Parathyroid adenoma (tissue), 2 donors: ENCODE data around the gene GTF2A2.

ENCODE experiments used
- H2AFZ ChIP-seq: fragments of 300-600 bp; sonication (generic); one replicate; pipeline ENCODE4 v1.7.0; 2017; ENCODE audit warnings: antibody characterized with exemption, mild to moderate bottlenecking
- H3K27ac ChIP-seq: fragments of 300-600 bp; sonication (generic); one replicate; pipeline ENCODE4 v1.7.0; 2017
- H3K27me3 ChIP-seq: fragments of 300-600 bp; sonication (generic); one replicate; pipeline ENCODE4 v1.7.0; 2017; ENCODE audit warnings: low read length; ENCODE audit not compliant: control insufficient read depth, insufficient read depth
- H3K36me3 ChIP-seq: fragments of 300-600 bp; sonication (generic); one replicate; pipeline ENCODE4 v1.7.0; 2017; ENCODE audit warnings: low read length; ENCODE audit not compliant: control insufficient read depth, insufficient read depth
- H3K4me1 ChIP-seq: fragments of 300-600 bp; sonication (generic); one replicate; pipeline ENCODE4 v1.7.0; 2017; ENCODE audit warnings: control low read depth
- H3K4me2 ChIP-seq: fragments of 300-600 bp; sonication (generic); one replicate; pipeline ENCODE4 v1.7.0; 2017; ENCODE audit warnings: low read length
- H3K4me3 ChIP-seq: fragments of 300-600 bp; sonication (generic); one replicate; pipeline ENCODE4 v1.7.0; 2017; ENCODE audit warnings: low read depth, low read length
- H3K79me2 ChIP-seq: fragments of 300-600 bp; sonication (generic); one replicate; pipeline ENCODE4 v1.7.0; 2017; ENCODE audit warnings: control low read depth
- H3K9ac ChIP-seq: fragments of 300-600 bp; sonication (generic); one replicate; pipeline ENCODE4 v1.7.0; 2017; ENCODE audit warnings: mild to moderate bottlenecking
- H3K9me3 ChIP-seq: fragments of 300-600 bp; sonication (generic); one replicate; pipeline ENCODE4 v1.7.0; 2017; ENCODE audit warnings: low read length; ENCODE audit not compliant: control insufficient read depth
- TF ChIP-seq, protein P1 (sequence below): fragments of 300-600 bp; sonication (generic); IDR thresholded peaks from one replicate; pipeline ENCODE4 v1.7.0; 2017; ENCODE audit warnings: antibody characterized with exemption, mild to moderate bottlenecking
- donor health status: primary hyperparathyroidism.

Gene GTF2A2

DNA sequence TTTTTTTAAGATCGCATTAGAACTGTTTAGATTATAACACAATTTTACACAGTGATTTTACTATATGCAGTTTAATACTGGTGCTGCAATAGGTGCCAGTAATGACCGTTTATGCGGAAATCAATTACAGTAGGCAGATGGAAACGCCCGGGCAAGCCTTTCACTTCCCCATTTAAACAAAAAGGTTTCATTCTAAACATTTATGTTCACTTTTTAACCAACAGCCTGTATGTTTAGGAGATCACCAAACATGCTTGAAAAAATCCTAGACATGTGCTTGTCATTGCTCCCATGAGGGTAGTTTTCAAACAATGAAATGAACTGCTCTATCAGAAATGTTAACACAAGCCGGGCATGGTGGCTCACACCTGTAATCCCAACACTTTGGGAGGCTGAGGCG is 29.1 kb upstream of the GTF2A2 start:
- no peaks in the 10 kb centered on the region for H3K36me3 ChIP-seq
- TF ChIP-seq, protein P1, sequence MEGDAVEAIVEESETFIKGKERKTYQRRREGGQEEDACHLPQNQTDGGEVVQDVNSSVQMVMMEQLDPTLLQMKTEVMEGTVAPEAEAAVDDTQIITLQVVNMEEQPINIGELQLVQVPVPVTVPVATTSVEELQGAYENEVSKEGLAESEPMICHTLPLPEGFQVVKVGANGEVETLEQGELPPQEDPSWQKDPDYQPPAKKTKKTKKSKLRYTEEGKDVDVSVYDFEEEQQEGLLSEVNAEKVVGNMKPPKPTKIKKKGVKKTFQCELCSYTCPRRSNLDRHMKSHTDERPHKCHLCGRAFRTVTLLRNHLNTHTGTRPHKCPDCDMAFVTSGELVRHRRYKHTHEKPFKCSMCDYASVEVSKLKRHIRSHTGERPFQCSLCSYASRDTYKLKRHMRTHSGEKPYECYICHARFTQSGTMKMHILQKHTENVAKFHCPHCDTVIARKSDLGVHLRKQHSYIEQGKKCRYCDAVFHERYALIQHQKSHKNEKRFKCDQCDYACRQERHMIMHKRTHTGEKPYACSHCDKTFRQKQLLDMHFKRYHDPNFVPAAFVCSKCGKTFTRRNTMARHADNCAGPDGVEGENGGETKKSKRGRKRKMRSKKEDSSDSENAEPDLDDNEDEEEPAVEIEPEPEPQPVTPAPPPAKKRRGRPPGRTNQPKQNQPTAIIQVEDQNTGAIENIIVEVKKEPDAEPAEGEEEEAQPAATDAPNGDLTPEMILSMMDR = no peak
- H3K27ac ChIP-seq = no peak overlapping the region
- no peak overlapping the region for H3K4me2 ChIP-seq
- no peak overlapping the region for H3K9ac ChIP-seq
- peaks cover 3% of the 10 kb centered on the region for H3K4me1 ChIP-seq
- no peaks in the 10 kb centered on the region for H3K9me3 ChIP-seq
- H3K4me3 ChIP-seq = no peak overlapping the region
- no peak overlapping the region for H2AFZ ChIP-seq
- H3K79me2 ChIP-seq = no peaks in the 10 kb centered on the region
- no peaks in the 10 kb centered on the region for H3K27me3 ChIP-seq

DNA sequence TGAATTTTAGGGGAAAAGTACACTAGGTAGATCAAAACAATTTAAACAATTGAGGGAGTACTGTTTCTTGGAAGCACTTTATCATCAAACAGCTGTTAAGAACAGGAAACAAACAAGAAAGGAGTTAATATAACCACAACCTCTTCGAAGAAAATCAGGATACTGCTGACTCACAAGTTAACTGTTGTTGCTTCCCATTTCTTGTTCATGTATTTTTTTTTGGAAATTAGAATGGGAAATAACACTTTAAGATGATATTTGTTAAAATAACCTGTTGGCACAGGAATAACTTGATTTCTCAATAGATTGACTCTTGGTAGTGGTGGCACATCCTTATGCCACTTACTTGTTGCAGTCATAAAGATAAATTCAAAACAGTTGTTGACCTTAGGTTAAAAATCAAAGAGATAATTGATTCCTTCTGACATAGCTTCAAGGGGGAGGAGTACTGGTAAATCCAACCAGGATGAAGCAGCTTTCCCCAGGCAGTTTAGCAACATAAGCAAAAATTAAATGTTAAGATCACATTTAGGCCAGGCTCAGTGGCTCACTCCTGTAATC is 28.5 kb upstream of the GTF2A2 start:
- H3K4me3 ChIP-seq = no peak overlapping the region
- no peaks in the 10 kb centered on the region for H3K27me3 ChIP-seq
- no peak overlapping the region for H3K9ac ChIP-seq
- H2AFZ ChIP-seq = no peak overlapping the region
- no peaks in the 10 kb centered on the region for H3K79me2 ChIP-seq
- no peaks in the 10 kb centered on the region for H3K9me3 ChIP-seq
- TF ChIP-seq, protein P1 = no peak
- H3K4me1 ChIP-seq = peaks cover 3% of the 10 kb centered on the region
- no peak overlapping the region for H3K4me2 ChIP-seq
- H3K36me3 ChIP-seq = no peaks in the 10 kb centered on the region
- H3K27ac ChIP-seq = no peak overlapping the region

DNA sequence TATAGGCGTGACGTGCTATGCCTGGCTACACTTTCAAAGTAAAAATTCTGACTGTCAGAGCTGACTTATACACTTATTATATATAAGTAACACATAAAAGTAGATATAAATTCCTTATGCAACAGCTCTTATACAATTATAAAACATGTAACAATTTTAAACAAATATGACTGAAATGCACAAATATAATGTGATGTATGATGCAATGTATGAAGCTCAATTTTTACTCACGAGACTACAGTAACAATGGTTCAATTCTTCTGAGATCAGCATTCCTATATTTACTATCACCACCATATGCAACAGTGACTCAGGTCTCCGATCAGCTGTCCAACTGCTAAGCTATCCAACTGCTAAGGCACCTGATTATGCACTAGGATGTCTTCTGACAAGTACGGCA is 23.6 kb upstream of the GTF2A2 start:
- H3K4me2 ChIP-seq = no peak overlapping the region
- H3K79me2 ChIP-seq = no peaks in the 10 kb centered on the region
- no peak overlapping the region for H3K27ac ChIP-seq
- H2AFZ ChIP-seq = no peak overlapping the region
- H3K4me3 ChIP-seq = no peak overlapping the region
- no peaks in the 10 kb centered on the region for H3K27me3 ChIP-seq
- no peaks in the 10 kb centered on the region for H3K36me3 ChIP-seq
- TF ChIP-seq, protein P1 = no peak
- no peaks in the 10 kb centered on the region for H3K4me1 ChIP-seq
- H3K9me3 ChIP-seq = no peaks in the 10 kb centered on the region
- H3K9ac ChIP-seq = no peak overlapping the region

DNA sequence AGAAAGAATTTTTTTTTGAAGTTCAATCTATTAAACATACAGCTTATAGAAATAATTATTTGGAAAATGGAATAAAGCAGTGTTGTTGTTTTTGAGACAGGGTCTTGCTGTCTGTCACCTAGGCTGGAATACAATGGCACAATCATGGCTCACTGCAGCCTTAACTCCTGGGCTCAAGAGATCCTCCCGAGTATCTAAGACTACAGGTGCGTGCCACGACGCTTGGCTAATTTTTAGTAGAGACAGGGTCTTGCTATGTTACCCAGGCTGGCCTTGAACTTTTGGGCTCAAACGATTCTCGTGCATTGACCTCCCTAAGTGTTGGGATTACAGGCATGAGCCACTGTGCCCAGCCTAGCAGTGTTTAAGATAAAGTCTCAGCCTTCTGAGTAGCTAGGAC is 23.0 kb upstream of the GTF2A2 start:
- H3K79me2 ChIP-seq = no peaks in the 10 kb centered on the region
- no peak overlapping the region for H3K9ac ChIP-seq
- no peaks in the 10 kb centered on the region for H3K9me3 ChIP-seq
- H3K36me3 ChIP-seq = no peaks in the 10 kb centered on the region
- no peak overlapping the region for H2AFZ ChIP-seq
- no peaks in the 10 kb centered on the region for H3K27me3 ChIP-seq
- H3K27ac ChIP-seq = no peak overlapping the region
- TF ChIP-seq, protein P1 = no peak
- no peaks in the 10 kb centered on the region for H3K4me1 ChIP-seq
- no peak overlapping the region for H3K4me2 ChIP-seq
- H3K4me3 ChIP-seq = no peak overlapping the region

DNA sequence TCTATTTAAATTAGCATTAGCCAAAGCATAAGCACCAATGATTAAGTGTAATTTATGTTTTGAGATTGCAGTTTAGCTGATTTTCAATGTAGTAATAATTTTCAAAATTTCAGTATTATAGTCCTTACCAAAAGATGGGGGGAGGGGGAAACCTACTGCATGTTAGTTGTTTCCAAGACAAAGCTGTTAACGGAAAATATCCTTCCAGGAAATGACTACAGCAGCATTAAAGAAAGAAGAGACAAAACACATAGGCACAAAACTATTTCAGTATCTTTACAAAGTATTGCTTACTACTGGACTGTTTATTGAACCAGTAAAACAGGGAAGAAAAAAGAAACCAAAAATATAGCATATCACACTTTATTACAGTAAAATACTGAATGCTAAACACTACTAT is 21.3 kb upstream of the GTF2A2 start:
- H3K27me3 ChIP-seq = no peaks in the 10 kb centered on the region
- no peak overlapping the region for H3K27ac ChIP-seq
- H3K36me3 ChIP-seq = no peaks in the 10 kb centered on the region
- no peaks in the 10 kb centered on the region for H3K4me1 ChIP-seq
- no peaks in the 10 kb centered on the region for H3K9me3 ChIP-seq
- H3K79me2 ChIP-seq = no peaks in the 10 kb centered on the region
- TF ChIP-seq, protein P1 = no peak
- H3K4me3 ChIP-seq = no peak overlapping the region
- H2AFZ ChIP-seq = no peak overlapping the region
- no peak overlapping the region for H3K9ac ChIP-seq
- no peak overlapping the region for H3K4me2 ChIP-seq
